Endothelial cell of umbilical vein (primary cell): ENCODE measurements around the gene LLGL2. TPM values are rescaled to one million over a fixed set of nuclear protein-coding genes. Genes with fewer than 3 reads are reported as not detected.

Source experiments
- BruUV-seq: library from RNA; stranded (reverse); fragments of 400-500 nt; replicated peaks from 2 replicates; lab custom pipeline; 2021; lab: Mats Ljungman, UMichigan
- CTCF ChIA-PET: fragments of 300-600, 350-600 bp; sonication (Branson Sonifier 250); formaldehyde crosslinking; loops from one replicate; lab custom pipeline; 2021; ENCODE audit warnings: antibody characterized with exemption, inconsistent platforms; lab: Charles Lee
- POLR2A ChIA-PET: fragments of 300-600, 350-600 bp; sonication (Branson Sonifier 250); formaldehyde crosslinking; loops from one replicate; lab custom pipeline; 2021; ENCODE audit warnings: antibody characterized with exemption, inconsistent platforms; lab: Charles Lee
- DNase-seq: peaks from one replicate; pipeline ENCODE4 v3.0.0-alpha.2; 2011; ENCODE audit warnings: low read depth, low spot score
- FAIRE-seq: peaks from 2 replicates; lab custom pipeline; 2011; peaks lifted over from hg19 to GRCh38; lab: Jason Lieb, UNC
- H2AFZ ChIP-seq: 2 replicates; pipeline ENCODE4 v1.6.0; 2012; ENCODE audit warnings: low read depth, low read length, control low read depth, inconsistent platforms
- H3K27ac ChIP-seq: 2 replicates; pipeline ENCODE4 v1.5.1; 2011; ENCODE audit warnings: low read depth, mild to moderate bottlenecking, control low read depth, low read length, moderate library complexity; ENCODE audit not compliant: insufficient read depth
- H3K27me3 ChIP-seq, 2 experiments: 2 replicates each; pipeline versions ENCODE4 v1.6.0 to v1.6.1; 2011; ENCODE audit warnings: low read length in 2 of 2, mixed read lengths in 1 of 2; ENCODE audit not compliant: control insufficient read depth in 2 of 2, insufficient read depth in 2 of 2
- H3K36me3 ChIP-seq, 2 experiments: 2 replicates in 1 of 2; 3 replicates in 1 of 2; pipeline ENCODE4 v1.5.1; 2011; ENCODE audit warnings: low read length in 2 of 2, mild to moderate bottlenecking in 1 of 2, moderate library complexity in 1 of 2; ENCODE audit not compliant: control insufficient read depth in 2 of 2, insufficient read depth in 2 of 2; ENCODE audit errors: extremely low read depth in 1 of 2
- H3K4me1 ChIP-seq: 3 replicates; pipeline ENCODE4 v1.5.1; 2011; ENCODE audit warnings: mild to moderate bottlenecking, low read length; ENCODE audit not compliant: control insufficient read depth, insufficient read depth; ENCODE audit errors: extremely low read depth
- H3K4me2 ChIP-seq: 2 replicates; pipeline ENCODE4 v1.6.1; 2011; ENCODE audit warnings: low read length, control low read depth, mixed read lengths; ENCODE audit not compliant: insufficient read depth
- H3K4me3 ChIP-seq, 3 experiments: fragments of 200-600 bp in 1 of 3; sonication (generic), shearing (Covaris generic) in 1 of 3; replicated peaks in 1 of 3; 2 replicates each; pipeline ENCODE4 v1.5.1; 2011 to 2016; ENCODE audit warnings: control low read depth in 3 of 3, low read length in 3 of 3, mild to moderate bottlenecking in 2 of 3, inconsistent platforms in 1 of 3, low read depth in 1 of 3, moderate library complexity in 1 of 3; ENCODE audit not compliant: insufficient read depth in 1 of 3
- H3K79me2 ChIP-seq: 2 replicates; pipeline ENCODE4 v1.6.0; 2012; ENCODE audit warnings: low read length, inconsistent platforms; ENCODE audit not compliant: control insufficient read depth, insufficient read depth
- H3K9ac ChIP-seq: replicated peaks from 2 replicates; pipeline ENCODE3; 2011; ENCODE audit warnings: low read length, control low read depth; ENCODE audit not compliant: insufficient read depth; ENCODE audit errors: extremely low read depth
- H3K9me1 ChIP-seq: replicated peaks from 3 replicates; pipeline ENCODE4 v1.6.0; 2011; ENCODE audit warnings: mild to moderate bottlenecking, low read length; ENCODE audit not compliant: control insufficient read depth, insufficient read depth; ENCODE audit errors: extremely low read depth
- H3K9me3 ChIP-seq: replicated peaks from 2 replicates; pipeline ENCODE4 v1.5.1; 2012; ENCODE audit warnings: low read length, inconsistent platforms; ENCODE audit not compliant: control insufficient read depth, insufficient read depth
- H4K20me1 ChIP-seq: replicated peaks from 2 replicates; pipeline ENCODE3; 2011; ENCODE audit warnings: mild to moderate bottlenecking, low read length; ENCODE audit not compliant: control insufficient read depth, insufficient read depth; ENCODE audit errors: extremely low read depth
- CTCF ChIP-seq, 2 donors: IDR thresholded peaks; 1 replicate in 1 of 2; 2 replicates in 1 of 2; pipeline ENCODE4 v1.5.1; 2011; ENCODE audit warnings: low read length in 2 of 2, mild to moderate bottlenecking in 2 of 2, moderate library complexity in 2 of 2, control low read depth in 1 of 2, inconsistent platforms in 1 of 2, low read depth in 1 of 2; ENCODE audit not compliant: insufficient read depth in 1 of 2; ENCODE audit errors: extremely low read depth in 1 of 2
- EZH2 ChIP-seq: IDR thresholded peaks from 2 replicates; pipeline ENCODE4 v1.6.1; 2012; ENCODE audit warnings: borderline replicate concordance, low read depth, mild to moderate bottlenecking, moderate library complexity, low read length, inconsistent platforms; ENCODE audit not compliant: severe bottlenecking
- FOS ChIP-seq: IDR thresholded peaks from 2 replicates; pipeline ENCODE4 v1.6.1; 2011; ENCODE audit warnings: mild to moderate bottlenecking, low read length, moderate library complexity, borderline replicate concordance; ENCODE audit not compliant: insufficient read depth
- GATA2 ChIP-seq: IDR thresholded peaks from 2 replicates; pipeline ENCODE4 v1.7.0; 2011; ENCODE audit warnings: low read depth, mild to moderate bottlenecking, moderate library complexity, mixed read lengths, low read length; ENCODE audit not compliant: insufficient read length, insufficient read depth
- JUN ChIP-seq: IDR thresholded peaks from 2 replicates; pipeline ENCODE4 v1.6.1; 2011; ENCODE audit warnings: borderline replicate concordance, low read depth; ENCODE audit not compliant: insufficient read length, insufficient read depth
- MAX ChIP-seq: IDR thresholded peaks from 2 replicates; pipeline ENCODE4 v1.6.1; 2011; ENCODE audit not compliant: insufficient read depth, insufficient read length
- MYC ChIP-seq: IDR thresholded peaks from one replicate; pipeline ENCODE4 v1.6.1; 2011; ENCODE audit warnings: mild to moderate bottlenecking, low read depth, low read length
- POLR2A ChIP-seq: IDR thresholded peaks from 2 replicates; pipeline ENCODE4 v1.6.1; 2012; ENCODE audit warnings: low read depth, mild to moderate bottlenecking, control low read depth, low read length
- POLR2AphosphoS5 ChIP-seq: IDR thresholded peaks from 2 replicates; pipeline ENCODE4 v1.6.1; 2012; ENCODE audit warnings: low read depth, mild to moderate bottlenecking, control low read depth, low read length, moderate library complexity; ENCODE audit not compliant: insufficient read depth
- dilution Hi-C: fragments of 300-500 bp; cut with MboI; formaldehyde crosslinking; loops from one replicate; pipeline ENCODE4 v1.15.0; 2019; ENCODE audit warnings: low sequenced_read_pairs; ENCODE audit not compliant: extremely low pct_ligation_motif_present
- intact Hi-C: fragments of 100-400 bp; cut with micrococcal nuclease; formaldehyde crosslinking; loops from one replicate; pipeline ENCODE4 v1.10.0; 2022
- polyA plus RNA-seq, 4 experiments: library from polyadenylated mRNA; depleted of rRNA in 3 of 4; stranded (reverse) in 3 of 4; unstranded in 1 of 4; fragments of >200 nt; gene quantifications; 2 replicates each; pipeline versions ENCODE4 v1.2.1 to v1.2.3, GENCODE V29; 2011 to 2012; ENCODE audit warnings: missing spikeins in 1 of 4
- total RNA-seq: library from RNA; stranded (reverse); gene quantifications from 2 replicates; pipeline ENCODE4 v1.2.3, GENCODE V29; 2021

Gene LLGL2
- total and polyA plus RNA-seq, 2 donors (not counting 3 experiments of a cell fraction or from before 2014, with no cell fraction given): 5.3 to 5.4 TPM

- ChIA-PET POLR2A (no interaction called here), CTCF (interaction anchor here (1.0 to 4.5 kb wide), 5 partner anchors 13 to 144 kb away, joined by 3 to 29 read pairs (median 4); partner anchors contain the start of gene SMIM5)
- H3K4me2 ChIP-seq: no peak overlapping the region
- H3K27me3 ChIP-seq: no peaks in the 10 kb centered on the region
- no peaks in the 10 kb centered on the region for H4K20me1 ChIP-seq
- dilution Hi-C loops: no loop called here
- H3K27ac ChIP-seq: no peak overlapping the region
- FAIRE-seq (no peak), DNase-seq (no peak)
- no peak overlapping the region for H3K9ac ChIP-seq
- H3K9me3 ChIP-seq: no peaks in the 10 kb centered on the region
- no peak for TF ChIP-seq MAX
- TF ChIP-seq POLR2AphosphoS5: no peak
- no peak for TF ChIP-seq FOS
- no peak for TF ChIP-seq MYC
- TF ChIP-seq GATA2: no peak
- no peaks in the 10 kb centered on the region for H3K9me1 ChIP-seq
- intact Hi-C loops: no loop called here
- H3K36me3 ChIP-seq: no peaks in the 10 kb centered on the region
- H3K4me1 ChIP-seq: no peaks in the 10 kb centered on the region
- H3K79me2 ChIP-seq: no peaks in the 10 kb centered on the region
- H2AFZ ChIP-seq: no peak overlapping the region
- H3K4me3 ChIP-seq: no peak overlapping the region
- no TSS peak for BruUV-seq
Measured at GRCh38 chr17:75604034-75604695, 78.7 kb downstream of the LLGL2 start.

- H3K4me3 ChIP-seq: no peak overlapping the region
- no peaks in the 10 kb centered on the region for H3K4me1 ChIP-seq
- no peak overlapping the region for H2AFZ ChIP-seq
- no peaks in the 10 kb centered on the region for H3K79me2 ChIP-seq
- H3K27me3 ChIP-seq: no peaks in the 10 kb centered on the region
- H3K4me2 ChIP-seq: no peak overlapping the region
- H3K36me3 ChIP-seq: no peaks in the 10 kb centered on the region
- H3K9ac ChIP-seq: no peak overlapping the region
- dilution Hi-C loops: no loop called here
- DNase-seq (no peak), FAIRE-seq (no peak)
- ChIA-PET CTCF (interaction anchor here (1.3 to 1.5 kb wide), 2 partner anchors 25 to 69 kb away, joined by 3 read pairs; no protein-coding TSS in a partner anchor), POLR2A (no interaction called here)
- intact Hi-C loops: no loop called here
- no TSS peak for BruUV-seq
- H3K9me3 ChIP-seq: no peaks in the 10 kb centered on the region
- no peak overlapping the region for H3K27ac ChIP-seq
- no peaks in the 10 kb centered on the region for H3K9me1 ChIP-seq
- TF ChIP-seq FOS (no peak), JUN (no peak), CTCF (IDR thresholded peaks at IDR 0.05; ENCODE audit: extremely low read depth in 1 of 2, insufficient read depth in 1 of 2, low read depth in 1 of 2, low read length in 2 of 2) (no peak), MAX (no peak), EZH2 (no peak), POLR2A (no peak), MYC (no peak), POLR2AphosphoS5 (no peak), GATA2 (no peak)
- no peaks in the 10 kb centered on the region for H4K20me1 ChIP-seq
Measured at GRCh38 chr17:75605790-75606189, 80.3 kb downstream of the LLGL2 start.
